Liver (tissue), 2 donors: ENCODE measurements around the gene ABCC3.

Experiments used
- FOXA1 ChIP-seq: IDR thresholded peaks from 2 replicates; pipeline ENCODE4 v1.6.1; 2016; ENCODE audit warnings: antibody characterized with exemption
- YY1 ChIP-seq: IDR thresholded peaks from 2 replicates; pipeline ENCODE4 v1.6.1; 2016; ENCODE audit warnings: antibody characterized with exemption, mild to moderate bottlenecking
- TF ChIP-seq, protein P1 (sequence below): fragments of 150-350 bp; IDR thresholded peaks from 2 replicates; pipeline ENCODE4 v1.5.1; 2017; ENCODE audit warnings: improper control_type of control experiment, low read depth, low read length; ENCODE audit not compliant: missing input control
- donor health status: healthy.

DNA sequence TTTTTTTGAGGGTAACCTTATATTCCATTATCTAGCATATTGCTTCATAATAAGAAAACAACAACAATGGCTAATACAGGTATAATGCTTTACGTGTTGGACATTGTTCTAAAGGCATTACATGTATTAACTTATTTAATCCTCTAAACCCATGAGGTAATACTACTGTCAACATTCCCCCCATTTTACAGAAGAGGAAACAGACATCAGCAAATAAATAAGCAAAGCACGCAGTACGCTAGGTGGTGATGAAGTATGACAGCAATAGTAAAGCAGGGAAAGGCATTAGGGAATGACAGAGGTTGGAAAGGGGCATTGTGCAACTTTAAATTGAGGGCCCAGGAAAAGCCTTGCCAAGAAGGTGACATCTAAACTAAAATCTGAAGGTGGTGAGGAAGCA lies 68.5 kb downstream of the ABCC3 start:
- TF ChIP-seq YY1 (no peak), FOXA1 (no peak)
- TF ChIP-seq, protein P1, sequence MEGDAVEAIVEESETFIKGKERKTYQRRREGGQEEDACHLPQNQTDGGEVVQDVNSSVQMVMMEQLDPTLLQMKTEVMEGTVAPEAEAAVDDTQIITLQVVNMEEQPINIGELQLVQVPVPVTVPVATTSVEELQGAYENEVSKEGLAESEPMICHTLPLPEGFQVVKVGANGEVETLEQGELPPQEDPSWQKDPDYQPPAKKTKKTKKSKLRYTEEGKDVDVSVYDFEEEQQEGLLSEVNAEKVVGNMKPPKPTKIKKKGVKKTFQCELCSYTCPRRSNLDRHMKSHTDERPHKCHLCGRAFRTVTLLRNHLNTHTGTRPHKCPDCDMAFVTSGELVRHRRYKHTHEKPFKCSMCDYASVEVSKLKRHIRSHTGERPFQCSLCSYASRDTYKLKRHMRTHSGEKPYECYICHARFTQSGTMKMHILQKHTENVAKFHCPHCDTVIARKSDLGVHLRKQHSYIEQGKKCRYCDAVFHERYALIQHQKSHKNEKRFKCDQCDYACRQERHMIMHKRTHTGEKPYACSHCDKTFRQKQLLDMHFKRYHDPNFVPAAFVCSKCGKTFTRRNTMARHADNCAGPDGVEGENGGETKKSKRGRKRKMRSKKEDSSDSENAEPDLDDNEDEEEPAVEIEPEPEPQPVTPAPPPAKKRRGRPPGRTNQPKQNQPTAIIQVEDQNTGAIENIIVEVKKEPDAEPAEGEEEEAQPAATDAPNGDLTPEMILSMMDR, result no peak
